ENCODE measurements around the gene RASGRP3.

DNA sequence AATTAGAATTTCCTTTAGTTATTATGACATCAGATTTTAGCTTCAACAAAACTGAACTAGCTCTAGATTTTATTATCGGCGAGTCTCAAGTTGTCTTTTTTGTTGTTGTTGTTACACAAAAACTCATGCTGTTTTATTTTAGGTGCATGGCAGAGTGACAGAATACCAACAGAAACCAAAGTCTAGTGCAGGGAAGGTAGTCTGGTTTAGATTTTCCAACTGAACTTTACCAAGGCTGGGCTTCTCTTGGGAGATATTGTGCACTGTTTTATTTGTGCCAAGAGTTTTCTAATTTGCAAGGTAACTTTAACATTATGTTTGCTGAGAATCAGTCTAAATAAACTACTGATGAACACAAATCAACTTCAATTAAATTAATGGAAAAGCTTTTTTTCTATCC, 43.6 kb upstream of the RASGRP3 start:
- TF ChIP-seq EZH2 (IDR thresholded peaks at IDR 0.05; ENCODE audit: low read length, missing control alignments): no peak
- TF ChIP-seq, protein P1, sequence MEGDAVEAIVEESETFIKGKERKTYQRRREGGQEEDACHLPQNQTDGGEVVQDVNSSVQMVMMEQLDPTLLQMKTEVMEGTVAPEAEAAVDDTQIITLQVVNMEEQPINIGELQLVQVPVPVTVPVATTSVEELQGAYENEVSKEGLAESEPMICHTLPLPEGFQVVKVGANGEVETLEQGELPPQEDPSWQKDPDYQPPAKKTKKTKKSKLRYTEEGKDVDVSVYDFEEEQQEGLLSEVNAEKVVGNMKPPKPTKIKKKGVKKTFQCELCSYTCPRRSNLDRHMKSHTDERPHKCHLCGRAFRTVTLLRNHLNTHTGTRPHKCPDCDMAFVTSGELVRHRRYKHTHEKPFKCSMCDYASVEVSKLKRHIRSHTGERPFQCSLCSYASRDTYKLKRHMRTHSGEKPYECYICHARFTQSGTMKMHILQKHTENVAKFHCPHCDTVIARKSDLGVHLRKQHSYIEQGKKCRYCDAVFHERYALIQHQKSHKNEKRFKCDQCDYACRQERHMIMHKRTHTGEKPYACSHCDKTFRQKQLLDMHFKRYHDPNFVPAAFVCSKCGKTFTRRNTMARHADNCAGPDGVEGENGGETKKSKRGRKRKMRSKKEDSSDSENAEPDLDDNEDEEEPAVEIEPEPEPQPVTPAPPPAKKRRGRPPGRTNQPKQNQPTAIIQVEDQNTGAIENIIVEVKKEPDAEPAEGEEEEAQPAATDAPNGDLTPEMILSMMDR (conservative IDR thresholded peaks at IDR 0.05 in 1 of 2, IDR thresholded peaks at IDR 0.05 in 1 of 2; ENCODE audit: low read depth in 1 of 2, low read length in 2 of 2): no peak

All from fibroblast of lung (primary cell).